RCC 7860 (cell line): Measurements from ENCODE around the gene MRPS27.
A peak's percentile ranks its signal among the peaks of the same experiment; 100 is the strongest.

Experiments
- DNase-seq: peaks from one replicate; pipeline ENCODE4 v3.0.0-alpha.2; 2015; ENCODE audit warnings: low spot score
- FAIRE-seq: peaks from 2 replicates; lab custom pipeline; 2012; peaks lifted over from hg19 to GRCh38; lab: Jason Lieb, UNC

MRPS27 gene

DNA sequence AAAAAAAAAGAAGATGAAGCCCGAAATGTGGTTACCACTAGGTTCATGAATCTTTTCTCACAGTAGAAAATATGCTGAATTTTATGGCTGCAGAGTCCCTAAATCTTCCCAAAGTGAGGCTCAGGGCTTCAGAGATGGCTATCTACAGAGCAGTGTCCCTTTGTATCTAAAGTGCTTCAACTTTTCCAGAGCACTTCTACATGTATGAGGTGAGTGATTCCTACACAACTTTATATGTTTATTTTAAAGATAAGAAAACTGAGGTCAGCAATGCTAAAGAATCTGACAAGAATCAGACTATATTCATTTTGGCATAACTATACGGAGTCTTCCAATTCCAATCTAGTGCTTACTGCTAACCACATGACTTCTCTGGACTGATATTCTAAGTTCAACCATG, 53.2 kb downstream of the MRPS27 start:
- DNase-seq (no peak), FAIRE-seq (no peak)

- no peak for FAIRE-seq
- DNase-seq = no peak
Observed at GRCh38 chr5:72265032-72265877, 54.8 kb downstream of the MRPS27 start.

GRCh38 chr5:72256536-72256935, 63.5 kb downstream of the MRPS27 start:
- DNase-seq = no peak

GRCh38 chr5:72255670-72256069, 64.4 kb downstream of the MRPS27 start:
- FAIRE-seq = no peak
- no peak for DNase-seq

More at GRCh38 chr5:72256536-72256935, 63.5 kb downstream of the MRPS27 start:
- no peak for FAIRE-seq

GRCh38 chr5:72255237-72255636, 64.8 kb downstream of the MRPS27 start:
- DNase-seq (no peak), FAIRE-seq (no peak)

DNA sequence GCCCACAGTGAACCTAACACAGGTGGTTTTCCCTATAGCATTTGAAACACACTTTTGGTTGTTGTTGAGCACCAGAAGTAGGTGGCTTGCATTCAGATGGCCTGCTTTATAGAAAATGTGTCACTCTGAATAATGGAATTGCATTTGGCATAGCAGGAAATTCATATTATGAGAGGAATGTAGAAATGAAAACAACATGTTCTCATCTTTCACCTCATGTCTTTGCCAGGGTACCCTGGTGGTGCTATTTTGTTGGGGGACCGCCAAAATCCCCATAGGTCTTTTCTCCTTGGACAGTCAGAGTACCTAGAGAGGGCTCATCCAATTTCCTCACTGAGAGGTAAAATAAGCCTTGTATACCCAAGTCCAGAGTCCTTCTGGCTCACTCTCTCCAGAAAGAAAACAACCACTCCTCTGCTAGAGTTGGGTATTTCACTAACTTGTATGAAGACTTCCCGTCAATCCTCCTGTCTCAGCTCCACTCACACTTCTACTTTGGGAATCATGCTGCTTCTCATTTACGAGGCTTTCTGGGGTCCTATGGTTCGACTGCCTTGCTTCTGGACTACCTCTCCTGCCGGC, 67.4 kb downstream of the MRPS27 start:
- FAIRE-seq (no peak), DNase-seq (no peak)

DNA sequence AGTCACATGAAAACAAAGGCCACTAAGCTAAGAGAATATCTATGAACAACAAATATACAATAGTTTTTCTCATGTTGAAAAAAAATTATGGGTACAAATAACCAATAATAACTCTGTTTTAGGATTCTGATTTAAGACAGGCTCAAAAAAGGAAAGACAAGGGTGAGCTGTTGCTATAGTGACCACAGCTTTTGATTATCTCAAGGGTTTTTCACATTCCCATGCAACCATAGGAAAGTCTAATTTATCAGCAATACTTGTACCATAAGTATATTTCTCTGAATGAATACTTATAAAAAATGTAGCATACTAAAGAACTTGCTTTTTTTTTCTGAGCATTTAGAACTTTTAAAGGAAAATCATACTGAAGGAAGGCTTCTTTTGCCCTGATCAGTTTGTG, 68.0 kb downstream of the MRPS27 start:
- DNase-seq = no peak
- no peak for FAIRE-seq

DNA sequence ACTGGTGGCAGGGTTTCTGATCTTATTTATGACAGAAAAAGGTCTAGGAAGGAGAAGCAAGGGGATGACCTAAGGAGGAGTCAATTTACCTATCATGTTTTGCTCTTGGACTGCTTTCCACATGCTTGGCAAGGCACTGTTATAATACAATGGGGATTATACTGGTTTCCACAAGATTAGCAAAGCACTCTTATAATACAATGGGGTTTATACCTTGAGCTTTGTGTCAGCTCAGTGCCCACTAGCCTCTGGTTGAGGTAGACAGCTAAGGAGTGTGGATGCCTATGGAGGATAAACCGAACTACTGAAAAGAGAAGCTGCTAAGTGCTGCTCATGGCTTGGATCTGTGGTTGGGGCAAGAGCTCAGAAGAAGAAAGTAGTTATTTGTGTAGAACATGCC, 68.7 kb downstream of the MRPS27 start:
- FAIRE-seq = no peak

GRCh38 chr5:72248410-72248981, 71.5 kb downstream of the MRPS27 start:
- DNase-seq = peak; percentile 47

More for the DNA sequence above, 68.7 kb downstream of the MRPS27 start:
- no peak for DNase-seq

DNA sequence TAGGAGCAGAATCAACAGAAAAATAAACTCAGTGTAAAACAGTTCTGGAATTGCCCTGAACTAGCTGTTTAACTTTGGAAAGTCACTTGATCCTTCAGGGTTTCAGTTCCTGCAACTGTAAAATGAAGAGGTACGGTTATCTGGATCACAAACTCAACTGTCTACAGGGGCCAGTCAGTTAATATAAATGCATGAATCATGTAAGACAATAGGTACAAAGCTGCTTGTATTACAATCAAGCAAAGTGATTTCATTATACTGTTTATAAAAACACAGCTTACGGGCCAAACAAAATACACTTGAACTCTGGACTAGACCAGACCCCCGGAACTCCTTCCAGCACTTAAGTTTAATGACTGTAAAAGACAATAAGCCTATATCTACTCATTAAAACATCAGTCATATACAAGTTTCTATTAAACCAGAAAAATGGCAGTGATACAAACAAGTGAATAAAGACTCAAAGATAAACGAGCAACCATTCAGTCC, 73.0 kb downstream of the MRPS27 start:
- FAIRE-seq = no peak
- DNase-seq = no peak

More at GRCh38 chr5:72248410-72248981, 71.5 kb downstream of the MRPS27 start:
- FAIRE-seq = peak; percentile 79

DNA sequence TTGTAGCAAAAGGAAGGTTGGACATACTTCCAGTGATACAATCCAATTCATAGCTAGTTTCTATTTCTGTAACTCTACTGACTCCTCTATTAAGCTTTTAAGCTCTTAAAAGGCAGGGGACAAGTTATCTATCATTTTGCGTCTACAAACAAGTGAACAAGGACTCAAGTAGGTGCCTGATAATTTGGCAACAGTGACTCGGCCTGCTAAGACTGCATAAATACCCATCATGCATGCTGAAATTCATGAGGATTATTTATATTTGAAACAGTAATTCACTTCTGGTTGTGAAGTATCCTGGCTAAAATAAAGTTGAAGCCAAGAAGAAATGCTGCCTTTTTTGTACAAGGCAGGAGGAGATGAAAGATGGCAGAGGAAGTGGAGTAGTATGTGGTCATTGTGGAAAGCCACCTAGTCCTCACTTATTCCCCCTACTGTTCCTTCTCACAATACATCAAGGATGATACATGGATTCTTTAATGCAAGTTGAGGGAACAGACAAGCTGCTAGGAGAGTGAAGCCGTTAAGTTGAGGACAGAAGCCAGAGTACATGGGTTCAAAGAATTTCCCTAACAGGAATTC, 74.0 kb downstream of the MRPS27 start:
- FAIRE-seq (no peak), DNase-seq (no peak)

GRCh38 chr5:72245546-72245945, 74.5 kb downstream of the MRPS27 start:
- FAIRE-seq = no peak

GRCh38 chr5:72244862-72245371, 75.1 kb downstream of the MRPS27 start:
- FAIRE-seq = no peak

More at GRCh38 chr5:72245546-72245945, 74.5 kb downstream of the MRPS27 start:
- no peak for DNase-seq

DNA sequence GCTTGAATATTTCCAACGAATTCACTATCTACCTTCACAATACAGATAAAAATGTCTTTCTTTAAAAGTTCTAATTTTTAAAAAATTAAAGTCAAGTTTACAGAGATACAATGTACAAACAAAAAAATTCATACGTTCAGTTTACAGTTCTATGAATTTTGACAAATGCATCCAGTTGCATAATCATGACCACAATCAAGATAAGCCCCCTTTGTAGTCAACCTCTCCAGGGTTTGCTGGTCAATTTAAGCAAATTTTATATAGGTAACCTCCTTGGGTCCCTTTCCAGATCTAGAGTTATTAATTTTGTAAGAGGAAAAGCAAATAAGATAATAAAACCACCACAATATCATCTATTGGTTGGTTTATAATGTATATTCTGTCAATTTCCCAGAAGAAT, 76.3 kb downstream of the MRPS27 start:
- FAIRE-seq (no peak), DNase-seq (no peak)

More at GRCh38 chr5:72244862-72245371, 75.1 kb downstream of the MRPS27 start:
- DNase-seq = peak; percentile 4

- no peak for DNase-seq
- FAIRE-seq = no peak
Observed at GRCh38 chr5:72242796-72243475, 77.1 kb downstream of the MRPS27 start.

DNA sequence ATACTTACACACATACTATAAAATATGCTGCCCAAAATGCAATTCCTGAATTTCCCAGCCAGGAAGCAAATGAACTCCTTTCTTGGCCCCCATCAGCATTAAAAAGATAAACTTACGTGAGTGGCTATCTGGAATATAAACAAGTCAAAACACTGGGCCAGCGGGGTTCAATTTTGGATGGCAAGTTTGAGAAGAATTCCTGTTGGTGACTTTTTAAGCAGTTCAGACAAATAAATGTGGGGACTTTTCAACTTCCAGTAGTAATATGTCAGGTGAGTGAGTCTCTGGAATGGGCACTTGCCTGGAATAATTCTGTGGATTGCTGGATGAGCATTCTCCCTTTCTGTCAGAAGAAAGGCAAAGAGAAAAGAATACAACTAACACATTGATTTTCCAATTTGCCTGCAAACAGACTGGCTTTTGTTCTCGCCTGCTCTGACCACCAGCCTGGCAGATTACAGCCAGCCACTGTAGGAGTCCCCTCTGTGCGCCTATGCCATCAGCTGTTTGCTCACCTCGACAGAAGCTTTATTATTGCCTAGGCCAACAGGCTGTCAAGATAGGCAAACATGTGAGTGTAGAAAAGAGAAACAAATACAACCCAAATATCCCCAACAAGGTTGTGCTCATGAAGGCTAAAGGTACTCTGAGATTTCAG, 78.6 kb downstream of the MRPS27 start:
- FAIRE-seq = no peak
- no peak for DNase-seq

- DNase-seq = no peak
- FAIRE-seq = no peak
Observed at GRCh38 chr5:72238712-72239445, 81.2 kb downstream of the MRPS27 start.

- FAIRE-seq = no peak
Observed at GRCh38 chr5:72237879-72238278, 82.2 kb downstream of the MRPS27 start.

GRCh38 chr5:72237415-72237814, 82.6 kb downstream of the MRPS27 start:
- no peak for FAIRE-seq

More at GRCh38 chr5:72237879-72238278, 82.2 kb downstream of the MRPS27 start:
- DNase-seq = no peak

More at GRCh38 chr5:72237415-72237814, 82.6 kb downstream of the MRPS27 start:
- no peak for DNase-seq
